SW 1271 (cell line): ENCODE data around the gene MSH3.
A peak's percentile ranks its signal among the peaks of the same experiment; 100 is the strongest.
"Not testable (repeated sequence)": the region's sequence is repeated elsewhere in the genome, so short reads cannot be mapped to it uniquely, and the experiment has no call there.

Experiments used
- DNase-seq, 2 experiments: peaks; one replicate each; lab custom pipeline; 2025; lab: John Stamatoyannopoulos, UW

The MSH3 gene

GRCh38 chr5:80656425-80656824 is 2.0 kb downstream of the MSH3 start:
- peak in 1 of 2 experiments; percentile 44 for DNase-seq

DNA sequence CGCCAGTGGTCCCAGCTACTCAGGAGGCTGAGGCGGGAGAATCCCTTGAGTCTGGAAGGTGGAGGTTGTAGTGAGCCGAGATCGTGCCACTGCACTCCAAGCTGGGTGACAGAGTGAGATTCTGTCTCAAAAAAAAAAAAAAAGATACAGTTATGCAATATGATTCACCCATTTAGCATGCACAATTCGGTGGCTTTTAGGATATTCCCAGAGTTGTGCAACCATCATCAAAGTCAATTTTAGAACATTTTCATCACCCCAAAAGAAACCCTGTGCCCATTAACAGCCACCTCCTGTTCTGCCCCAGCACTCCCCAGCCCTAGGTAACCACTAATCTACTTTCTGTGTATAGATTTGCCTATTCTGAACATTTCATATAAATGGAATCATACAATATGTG is 4.7 kb downstream of the MSH3 start:
- no peak for DNase-seq

DNA sequence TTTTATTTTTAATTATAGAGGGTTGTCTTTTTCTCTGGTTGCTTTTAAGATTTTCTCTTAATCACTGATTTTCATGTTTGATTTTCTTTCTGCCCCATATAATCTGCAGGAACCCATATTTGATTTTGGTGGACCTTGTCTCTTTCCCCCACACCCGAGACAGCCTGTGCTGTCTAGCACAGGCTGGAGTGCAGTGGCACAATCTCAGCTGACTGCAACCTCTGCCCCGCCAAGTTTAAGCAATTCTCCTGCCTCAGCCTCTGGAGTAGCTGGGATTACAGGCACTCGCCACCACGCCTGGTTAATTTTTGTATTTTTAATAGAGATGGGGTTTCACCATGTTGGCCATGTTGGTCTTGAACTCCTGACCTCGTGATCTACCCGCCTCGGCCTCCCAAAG is 6.2 kb downstream of the MSH3 start:
- DNase-seq = not testable (repeated sequence)

- no peak for DNase-seq
Observed at GRCh38 chr5:80662108-80662507, 7.7 kb downstream of the MSH3 start.

GRCh38 chr5:80665057-80665456 is 10.6 kb downstream of the MSH3 start:
- DNase-seq = no peak

DNA sequence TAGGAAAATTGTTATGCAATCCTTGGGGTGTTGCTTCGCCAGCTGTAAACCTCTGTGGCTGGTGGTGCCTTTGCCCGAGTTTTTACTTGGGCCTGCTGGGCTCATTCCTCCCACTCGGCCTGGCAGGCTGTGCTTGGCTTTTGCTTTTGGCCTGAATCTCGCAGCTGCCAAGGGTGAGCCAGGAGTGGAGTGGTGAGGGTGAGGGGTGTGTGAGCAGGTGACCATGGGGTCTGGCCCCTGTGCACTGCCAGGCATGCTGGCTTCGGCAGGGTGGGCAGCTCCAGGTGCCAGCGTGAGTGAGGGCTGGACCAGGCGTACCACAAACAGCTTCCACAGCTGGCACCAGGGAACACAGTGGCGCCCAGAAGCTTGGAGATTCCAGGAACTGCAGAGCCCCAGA is 12.9 kb downstream of the MSH3 start:
- DNase-seq = no peak

DNA sequence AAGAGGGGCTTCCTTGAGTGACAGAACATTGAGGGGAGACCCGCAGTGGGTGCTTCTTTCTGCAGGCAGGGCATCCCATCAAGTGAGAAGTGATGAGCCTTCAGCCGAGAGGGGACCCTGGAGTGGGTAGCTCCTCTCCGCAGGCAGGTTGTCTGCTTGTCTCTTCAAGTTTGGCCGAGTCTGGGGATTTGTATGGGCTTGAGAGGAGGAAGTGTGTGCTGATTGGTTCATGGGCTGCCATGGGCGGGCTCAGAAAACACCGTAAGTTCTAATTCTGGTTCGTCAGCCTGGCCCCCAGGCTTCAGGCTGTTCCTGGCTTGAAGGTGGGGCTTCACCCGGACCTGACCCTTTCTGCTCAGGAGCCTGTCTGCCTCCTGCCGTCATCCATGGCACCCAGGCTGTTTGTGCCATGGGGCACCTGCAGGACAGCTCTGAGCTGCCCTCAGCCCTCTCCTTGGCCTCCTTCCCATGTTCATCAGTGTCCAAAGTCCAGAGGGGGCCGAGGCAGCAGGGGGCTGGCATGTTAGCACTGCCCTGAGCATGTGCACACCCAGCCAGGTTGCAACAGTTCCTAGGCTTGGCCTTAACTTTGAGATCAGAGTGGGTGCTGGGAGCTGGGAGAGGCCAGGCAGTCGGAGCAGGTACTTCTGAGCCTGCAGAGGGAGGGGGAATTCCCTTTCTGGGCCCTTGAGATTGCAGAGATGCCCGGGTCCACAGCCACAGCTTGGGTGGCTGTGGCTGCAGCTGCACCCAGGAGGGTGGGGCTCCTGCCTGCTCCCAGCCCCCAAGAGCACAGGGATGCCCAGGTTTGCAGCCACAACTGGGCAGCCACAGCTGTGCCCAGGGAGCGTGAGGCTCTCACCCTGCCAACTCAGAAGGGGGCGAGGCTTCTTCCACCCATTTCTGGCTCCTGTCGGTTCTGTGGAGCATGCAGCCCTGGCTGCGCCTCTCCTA is 13.8 kb downstream of the MSH3 start:
- no peak for DNase-seq

- peak; percentile 14 to 79 for DNase-seq
Observed at GRCh38 chr5:80672140-80672736, 17.8 kb downstream of the MSH3 start.

- no peak for DNase-seq
Observed at GRCh38 chr5:80676706-80677105, 22.3 kb downstream of the MSH3 start.

DNA sequence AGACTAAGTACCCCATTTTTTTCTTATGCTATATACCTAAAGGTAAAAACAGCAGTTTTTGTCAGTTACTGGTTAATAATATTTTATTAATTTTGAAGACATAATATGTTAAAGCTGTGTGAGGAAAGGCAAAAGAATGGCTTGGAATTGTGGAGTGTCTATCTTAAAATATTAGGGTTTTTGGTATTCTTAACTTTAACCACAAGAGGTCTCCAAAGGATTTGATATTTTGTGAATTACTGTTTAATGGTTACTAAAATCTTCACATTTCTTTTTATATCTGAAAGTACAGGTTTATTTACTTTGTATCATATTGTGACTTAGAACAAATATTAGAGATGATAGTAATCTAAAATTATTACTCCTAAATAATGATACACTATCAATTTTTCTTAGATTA is 32.3 kb downstream of the MSH3 start:
- DNase-seq = peak in 1 of 2 experiments; percentile 32

GRCh38 chr5:80688648-80689420 is 34.4 kb downstream of the MSH3 start:
- no peak for DNase-seq

- no peak for DNase-seq
Observed at GRCh38 chr5:80689627-80690026, 35.2 kb downstream of the MSH3 start.

DNA sequence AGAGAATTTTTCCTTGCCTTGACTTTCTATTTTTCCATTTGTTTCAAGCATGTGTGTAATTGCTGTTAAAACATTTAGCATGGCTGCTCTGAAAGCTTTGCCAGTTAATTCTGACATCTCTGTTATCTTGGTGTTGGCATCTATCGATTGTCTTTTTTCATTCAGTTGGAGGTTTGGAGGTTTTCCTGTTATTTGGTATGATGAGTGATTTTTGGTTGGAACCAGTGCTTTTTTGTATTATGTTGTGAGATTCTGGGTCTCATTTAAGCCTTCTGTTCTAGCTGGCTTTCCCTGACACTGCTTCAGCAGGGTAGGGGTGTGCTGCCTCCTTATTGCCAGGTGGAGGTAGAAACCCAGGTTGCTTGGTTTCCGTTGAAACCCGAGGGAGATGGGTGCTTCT is 41.2 kb downstream of the MSH3 start:
- DNase-seq = no peak

DNA sequence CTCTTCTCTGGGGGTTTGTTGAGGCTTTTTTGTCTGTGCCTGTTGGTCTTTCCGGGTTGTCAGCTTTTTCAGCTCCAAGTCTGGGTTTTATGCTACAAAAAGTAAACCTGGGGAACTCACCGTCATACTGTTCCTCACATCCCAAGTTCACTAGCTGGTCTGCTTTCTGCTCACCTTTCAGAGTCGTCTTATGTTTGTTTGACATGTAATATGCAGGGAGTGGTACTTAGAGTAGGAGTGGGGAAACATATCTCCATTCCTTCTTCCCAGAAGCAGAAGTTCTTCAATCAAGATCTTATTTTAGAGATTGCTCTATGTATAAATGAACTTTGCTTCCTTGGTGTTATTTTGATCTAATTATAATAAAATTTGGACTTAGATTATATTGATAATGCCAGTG is 42.0 kb downstream of the MSH3 start:
- DNase-seq = no peak

DNA sequence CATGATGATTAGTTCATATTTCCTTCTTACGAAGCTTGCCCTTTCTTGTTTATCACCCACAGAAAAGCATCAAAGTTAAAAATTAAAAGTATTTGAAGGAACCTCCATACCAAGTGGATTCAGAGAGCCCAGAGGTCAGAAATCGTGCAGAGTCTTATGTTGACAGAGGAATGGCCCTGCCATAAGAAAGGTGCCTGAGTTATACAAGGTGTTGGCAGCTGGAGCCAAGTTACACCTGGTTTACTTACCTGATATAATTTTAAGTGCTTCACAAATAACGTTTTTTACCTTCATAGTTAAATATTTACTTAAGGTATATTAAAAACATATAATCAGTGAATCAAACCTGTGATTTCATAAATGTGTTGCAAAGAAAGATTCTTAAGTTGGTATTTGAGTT is 42.6 kb downstream of the MSH3 start:
- no peak for DNase-seq

DNA sequence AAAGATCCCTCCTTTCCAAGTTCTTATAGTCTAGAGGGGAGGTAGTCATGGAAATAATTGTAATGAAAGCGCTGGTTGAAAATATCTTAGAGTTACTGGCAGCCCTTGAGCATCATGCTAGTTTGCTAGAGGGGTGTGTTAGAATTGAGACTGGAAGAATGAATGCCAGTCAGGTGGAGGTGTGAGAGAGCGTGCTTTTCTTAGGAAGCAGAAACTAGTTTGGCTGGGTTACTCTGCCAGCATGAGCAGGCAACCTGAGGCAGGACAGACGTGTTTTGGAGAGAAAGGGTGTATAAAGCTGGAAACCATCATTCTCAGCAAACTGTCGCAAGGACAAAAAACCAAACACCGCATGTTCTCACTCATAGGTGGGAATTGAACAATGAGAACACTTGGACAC is 43.9 kb downstream of the MSH3 start:
- DNase-seq = no peak

- DNase-seq = no peak
Observed at GRCh38 chr5:80701597-80701996, 47.1 kb downstream of the MSH3 start.

- DNase-seq = no peak
Observed at GRCh38 chr5:80703291-80703690, 48.8 kb downstream of the MSH3 start.

DNA sequence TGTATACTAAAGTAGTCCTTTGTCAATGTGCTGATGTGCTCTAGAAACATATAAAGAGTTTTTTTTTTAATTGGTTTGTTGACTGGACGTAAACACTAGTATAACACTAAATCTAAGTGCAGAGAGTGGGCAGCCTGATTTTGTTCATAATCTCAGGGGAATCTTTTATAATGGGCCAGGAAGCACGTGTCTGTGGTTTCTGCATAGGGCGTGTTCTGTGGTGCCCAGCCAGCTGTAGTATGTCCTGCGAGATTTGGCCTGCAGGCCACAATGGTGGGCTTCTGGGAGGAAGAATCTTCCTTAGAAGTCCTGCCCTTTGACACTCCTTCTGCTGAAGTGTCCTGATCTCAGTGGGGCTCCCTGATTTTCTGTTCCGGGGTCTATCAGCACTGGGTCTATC is 49.3 kb downstream of the MSH3 start:
- no peak for DNase-seq

GRCh38 chr5:80704221-80704620 is 49.8 kb downstream of the MSH3 start:
- DNase-seq = no peak

- no peak for DNase-seq
Observed at GRCh38 chr5:80705216-80705769, 50.8 kb downstream of the MSH3 start.

GRCh38 chr5:80705801-80706200 is 51.3 kb downstream of the MSH3 start:
- no peak for DNase-seq
